ENCODE results near the gene DUOXA1.
"Not testable (repeated sequence)": the region's sequence is repeated elsewhere in the genome, so short reads cannot be mapped to it uniquely, and the experiment has no call there.

The DUOXA1 gene

DNA sequence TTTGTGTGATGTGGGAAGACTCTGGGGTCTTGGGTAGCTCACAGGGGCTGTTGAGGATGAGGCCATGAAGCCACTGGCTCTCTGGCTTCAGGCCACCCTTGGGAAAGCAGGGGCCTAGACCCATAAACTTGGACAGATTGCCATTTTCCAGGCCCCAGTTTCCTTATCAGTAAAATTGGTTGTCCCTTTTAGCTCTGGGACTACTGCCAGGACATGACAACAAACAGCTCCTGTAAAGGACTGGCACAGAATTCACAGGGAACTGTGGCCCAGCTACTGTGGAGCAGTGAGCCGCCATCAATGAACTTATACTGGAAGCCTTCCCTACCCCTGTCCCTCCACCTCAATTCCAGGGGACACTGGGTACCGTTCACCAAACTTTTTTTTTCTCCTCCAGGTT lies 52.3 kb downstream of the DUOXA1 start:
- not testable (repeated sequence) for DNase-seq, ATAC-seq, H3K27ac Mint-ChIP-seq, H3K9me3 Mint-ChIP-seq, H3K4me1 Mint-ChIP-seq, H3K27me3 Mint-ChIP-seq, H3K4me3 Mint-ChIP-seq

DNA sequence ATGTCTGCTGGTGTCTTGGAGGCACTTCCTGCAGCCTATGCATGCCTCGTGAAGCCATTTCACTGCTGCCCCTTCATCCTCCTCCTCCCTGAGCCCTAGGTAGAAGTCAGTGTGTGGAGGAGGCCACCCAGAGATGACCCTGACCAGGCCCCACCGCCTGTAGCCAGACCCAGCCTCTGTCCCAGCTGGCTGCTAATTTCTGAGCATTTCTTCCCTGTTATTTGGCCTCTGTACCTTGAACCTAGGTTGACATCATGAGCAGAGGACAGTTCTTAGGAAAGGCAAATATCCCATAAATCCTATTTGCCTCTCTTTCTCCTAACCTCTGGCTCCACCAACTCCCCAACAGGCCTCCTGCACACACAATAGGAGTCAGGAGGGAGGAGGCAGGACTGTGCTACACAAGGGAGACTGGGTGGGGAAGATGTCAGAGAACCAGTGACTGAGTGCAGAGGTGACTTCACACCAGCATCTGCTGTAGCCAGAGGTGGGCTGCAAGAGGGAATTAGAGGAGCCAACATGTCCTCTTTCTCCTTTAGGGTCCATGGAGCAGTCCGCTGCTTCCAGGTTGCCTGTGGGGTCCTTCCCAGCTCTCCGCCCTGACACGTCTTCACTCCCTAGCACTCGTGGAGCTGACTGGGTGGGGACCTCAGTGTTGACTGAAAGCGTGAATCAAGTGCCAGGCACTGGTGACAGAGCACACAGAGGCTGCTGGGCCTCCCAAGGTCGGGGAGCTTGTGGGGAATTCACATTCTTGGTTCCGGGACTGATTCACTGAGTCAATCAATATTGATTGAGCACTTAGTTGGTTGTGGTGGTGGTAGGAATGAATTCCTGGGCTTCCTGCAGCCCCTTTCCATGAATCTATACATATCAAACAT lies 54.0 kb downstream of the DUOXA1 start:
- H3K9me3 Mint-ChIP-seq, H3K27me3 Mint-ChIP-seq, ATAC-seq: not testable (repeated sequence)

GRCh38 chr15:45073602-45074001 lies 56.1 kb downstream of the DUOXA1 start:
- not testable (repeated sequence) for H3K27ac Mint-ChIP-seq, H3K9me3 Mint-ChIP-seq, ATAC-seq, H3K4me3 Mint-ChIP-seq, H3K27me3 Mint-ChIP-seq, H3K4me1 Mint-ChIP-seq, DNase-seq

More for the DNA sequence above, 54.0 kb downstream of the DUOXA1 start:
- not testable (repeated sequence) for H3K4me1 Mint-ChIP-seq, H3K4me3 Mint-ChIP-seq, H3K27ac Mint-ChIP-seq, DNase-seq

DNA sequence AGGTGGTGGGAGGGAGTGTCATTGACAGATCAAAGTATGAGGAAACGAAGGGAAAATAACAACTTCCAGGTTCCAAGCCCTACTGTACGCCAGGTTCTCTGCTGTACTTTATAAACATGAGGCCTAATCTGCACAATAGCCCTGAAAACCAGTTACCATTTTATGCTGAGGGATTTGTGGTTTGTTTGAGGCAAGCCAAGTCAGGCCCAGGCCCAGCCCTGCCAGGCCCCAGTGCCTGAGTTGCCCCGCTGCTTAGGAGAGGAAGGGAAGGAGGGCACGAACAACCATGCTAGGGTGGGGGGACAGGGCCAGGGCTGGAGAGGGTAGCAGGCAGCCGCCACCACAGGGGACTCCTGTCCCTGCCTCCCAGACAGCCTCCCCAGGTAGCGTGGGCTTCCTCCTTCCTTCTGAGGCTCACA lies 59.7 kb downstream of the DUOXA1 start:
- ATAC-seq, H3K4me1 Mint-ChIP-seq, H3K27me3 Mint-ChIP-seq, H3K4me3 Mint-ChIP-seq, H3K9me3 Mint-ChIP-seq, DNase-seq: not testable (repeated sequence)
- H3K27ac Mint-ChIP-seq = peak overlapping the region in 1 of 2 donors; percentile 46

Measured in stimulated activated naive CD8-positive, alpha-beta T cell treated with anti-CD3 and anti-CD28 coated beads, Interleukin-15, amount 100 ng/mL, for 72 hours (primary cell).